GM12891 (cell line): ENCODE measurements around the gene TGFB2.

Source experiments
- POLR2A ChIP-seq: IDR thresholded peaks from 2 replicates; pipeline ENCODE4 v1.6.1; 2011; ENCODE audit warnings: low read depth, low read length, control low read depth
- POLR2AphosphoS5 ChIP-seq: IDR thresholded peaks from 2 replicates; pipeline ENCODE4 v1.6.1; 2011; ENCODE audit warnings: low read depth, low read length, control low read depth

GRCh38 chr1:218374401-218375353 lies 29.5 kb downstream of the TGFB2 start:
- no peak for TF ChIP-seq POLR2AphosphoS5
- no peak for TF ChIP-seq POLR2A
